ENCODE measurements around the gene PLEKHN1. TPM values are rescaled to one million over a fixed set of nuclear protein-coding genes. Genes with fewer than 3 reads are reported as not detected.
A peak's percentile ranks its signal among the peaks of the same experiment; 100 is the strongest.

The PLEKHN1 gene
- total RNA-seq, 2 donors from 2014 or later, result 1.9 to 2.3 TPM

- Mint-ChIP-seq H3K4me1 (ENCODE audit: low read depth) (peaks cover 7% of the 10 kb centered on the region), H3K27ac (no peak overlapping the region), H3K27me3 (ENCODE audit: low read depth) (peaks cover 16% of the 10 kb centered on the region), H3K4me3 (peak overlapping the region in 1 of 2 donors; percentile 64), H3K36me3 (ENCODE audit: insufficient read depth in 2 of 2) (peaks cover 0 to 2% of the 10 kb centered on the region in 2 donors), H3K9me3 (peaks cover 0 to 6% of the 10 kb centered on the region in 2 donors)
- ATAC-seq (replicated peaks in 1 of 2) (no peak), DNase-seq (no peak)
Observed at GRCh38 chr1:964691-965525, 1.4 kb upstream of the PLEKHN1 start.

GRCh38 chr1:965526-966134 lies 652 bp upstream of the PLEKHN1 start:
- Mint-ChIP-seq H3K27me3 (ENCODE audit: low read depth) (peaks cover 17% of the 10 kb centered on the region), H3K9me3 (peaks cover 0 to 6% of the 10 kb centered on the region in 2 donors), H3K4me1 (ENCODE audit: low read depth) (peaks cover 7% of the 10 kb centered on the region), H3K27ac (no peak overlapping the region), H3K36me3 (ENCODE audit: insufficient read depth in 2 of 2) (peaks cover 0 to 2% of the 10 kb centered on the region in 2 donors), H3K4me3 (peak overlapping the region; percentile 37 to 64)
- DNase-seq, result no peak
- ATAC-seq (replicated peaks in 1 of 2), result peak in 1 of 2 donors; percentile 2

- H3K4me3 Mint-ChIP-seq, result peak overlapping the region; percentile 87 to 88
- ATAC-seq (replicated peaks in 1 of 2) (peak; percentile 90 to 94), DNase-seq (peak; percentile 81 to 88)
- peaks cover 17% of the 10 kb centered on the region for H3K27me3 Mint-ChIP-seq (ENCODE audit: low read depth)
- peaks cover 0 to 2% of the 10 kb centered on the region in 2 donors for H3K36me3 Mint-ChIP-seq (ENCODE audit: insufficient read depth in 2 of 2)
- H3K27ac Mint-ChIP-seq, result no peak overlapping the region
- peaks cover 0 to 6% of the 10 kb centered on the region in 2 donors for H3K9me3 Mint-ChIP-seq
- peaks cover 7% of the 10 kb centered on the region for H3K4me1 Mint-ChIP-seq (ENCODE audit: low read depth)
Observed at GRCh38 chr1:966704-967300, 520 bp downstream of the PLEKHN1 start.

GRCh38 chr1:967466-968343 lies 1.4 kb downstream of the PLEKHN1 start:
- no peak for ATAC-seq (replicated peaks in 1 of 2)
- Mint-ChIP-seq H3K9me3 (peaks cover 0 to 6% of the 10 kb centered on the region in 2 donors), H3K4me3 (peak overlapping the region in 1 of 2 donors; percentile 88), H3K36me3 (ENCODE audit: insufficient read depth in 2 of 2) (no peaks in the 10 kb centered on the region), H3K4me1 (ENCODE audit: low read depth) (peaks cover 7% of the 10 kb centered on the region), H3K27me3 (ENCODE audit: low read depth) (peaks cover 17% of the 10 kb centered on the region), H3K27ac (no peak overlapping the region)
- DNase-seq, result no peak

- Mint-ChIP-seq H3K4me1 (ENCODE audit: low read depth) (peaks cover 7% of the 10 kb centered on the region), H3K4me3 (no peak overlapping the region)
Observed at GRCh38 chr1:969260-969855, 3.1 kb downstream of the PLEKHN1 start.

GRCh38 chr1:970242-970972 lies 4.1 kb downstream of the PLEKHN1 start:
- H3K27ac Mint-ChIP-seq, result no peak overlapping the region
- no peaks in the 10 kb centered on the region for H3K36me3 Mint-ChIP-seq (ENCODE audit: insufficient read depth in 2 of 2)
- DNase-seq (no peak), ATAC-seq (replicated peaks in 1 of 2) (no peak)
- H3K27me3 Mint-ChIP-seq (ENCODE audit: low read depth), result peaks cover 25% of the 10 kb centered on the region
- peaks cover 6% of the 10 kb centered on the region for H3K4me1 Mint-ChIP-seq (ENCODE audit: low read depth)
- no peak overlapping the region for H3K4me3 Mint-ChIP-seq
- H3K9me3 Mint-ChIP-seq, result peaks cover 0 to 6% of the 10 kb centered on the region in 2 donors

More at GRCh38 chr1:969260-969855, 3.1 kb downstream of the PLEKHN1 start:
- ATAC-seq (replicated peaks in 1 of 2), result no peak
- Mint-ChIP-seq H3K9me3 (peaks cover 0 to 6% of the 10 kb centered on the region in 2 donors), H3K27me3 (ENCODE audit: low read depth) (peaks cover 17% of the 10 kb centered on the region), H3K27ac (no peak overlapping the region), H3K36me3 (ENCODE audit: insufficient read depth in 2 of 2) (no peaks in the 10 kb centered on the region)
- no peak for DNase-seq

- ATAC-seq (replicated peaks in 1 of 2), result no peak
- no peak overlapping the region for H3K27ac Mint-ChIP-seq
- peaks cover 31% of the 10 kb centered on the region for H3K27me3 Mint-ChIP-seq (ENCODE audit: low read depth)
- H3K4me1 Mint-ChIP-seq (ENCODE audit: low read depth), result no peaks in the 10 kb centered on the region
- H3K4me3 Mint-ChIP-seq, result no peak overlapping the region
- no peak for DNase-seq
- no peaks in the 10 kb centered on the region for H3K36me3 Mint-ChIP-seq (ENCODE audit: insufficient read depth in 2 of 2)
- peaks cover 0 to 6% of the 10 kb centered on the region in 2 donors for H3K9me3 Mint-ChIP-seq
Observed at GRCh38 chr1:970973-971730, 4.9 kb downstream of the PLEKHN1 start.

- Mint-ChIP-seq H3K27me3 (ENCODE audit: low read depth) (peaks cover 31% of the 10 kb centered on the region), H3K4me3 (no peak overlapping the region), H3K36me3 (ENCODE audit: insufficient read depth in 2 of 2) (no peaks in the 10 kb centered on the region), H3K9me3 (peaks cover 0 to 6% of the 10 kb centered on the region in 2 donors), H3K4me1 (ENCODE audit: low read depth) (no peaks in the 10 kb centered on the region), H3K27ac (no peak overlapping the region)
- no peak for DNase-seq
- no peak for ATAC-seq (replicated peaks in 1 of 2)
Observed at GRCh38 chr1:971751-972506, 5.6 kb downstream of the PLEKHN1 start.

- Mint-ChIP-seq H3K9me3 (peaks cover 0 to 6% of the 10 kb centered on the region in 2 donors), H3K4me3 (no peak overlapping the region), H3K36me3 (ENCODE audit: insufficient read depth in 2 of 2) (no peaks in the 10 kb centered on the region), H3K27ac (no peak overlapping the region), H3K4me1 (ENCODE audit: low read depth) (no peaks in the 10 kb centered on the region), H3K27me3 (ENCODE audit: low read depth) (peaks cover 31% of the 10 kb centered on the region)
- ATAC-seq (replicated peaks in 1 of 2), result no peak
- DNase-seq, result no peak
Observed at GRCh38 chr1:972726-973458, 6.6 kb downstream of the PLEKHN1 start.

- no peak for ATAC-seq (replicated peaks in 1 of 2)
- no peak overlapping the region for H3K4me3 Mint-ChIP-seq
- no peak for DNase-seq
- no peak overlapping the region for H3K27ac Mint-ChIP-seq
- H3K36me3 Mint-ChIP-seq (ENCODE audit: insufficient read depth in 2 of 2), result no peaks in the 10 kb centered on the region
- no peaks in the 10 kb centered on the region for H3K4me1 Mint-ChIP-seq (ENCODE audit: low read depth)
- peaks cover 24% of the 10 kb centered on the region for H3K27me3 Mint-ChIP-seq (ENCODE audit: low read depth)
- H3K9me3 Mint-ChIP-seq, result peaks cover 0 to 6% of the 10 kb centered on the region in 2 donors
Observed at GRCh38 chr1:973459-974292, 7.4 kb downstream of the PLEKHN1 start.

Measured in activated T-cell treated with anti-CD3 and anti-CD28 coated beads, Interleukin-2, amount 50 U/mL, for 72 hours (primary cell).